Kasumi-1 (cell line): Measurements from ENCODE around the gene SPOP.

Experiments used
- DNase-seq, 2 experiments: peaks; one replicate each; lab custom pipeline; 2025; lab: John Stamatoyannopoulos, UW

SPOP gene

GRCh38 chr17:49549691-49550678 lies 127.9 kb downstream of the SPOP start:
- no peak for DNase-seq

GRCh38 chr17:49549311-49549605 lies 128.6 kb downstream of the SPOP start:
- DNase-seq, result no peak
